Lower lobe of right lung (tissue), 2 donors: ENCODE measurements around the gene LMAN1L. TPM values are rescaled to one million over a fixed set of nuclear protein-coding genes. Genes with fewer than 3 reads are reported as not detected.
A peak's percentile ranks its signal among the peaks of the same experiment; 100 is the strongest.

Experiments
- ATAC-seq, 2 donors: fragments of 200-7000 bp; cut with Tn5 transposase; one replicate each; pipeline ENCODE4 v1.9.1; 2020 to 2022; ENCODE audit warnings: mild to moderate bottlenecking in 2 of 2, moderate library complexity in 2 of 2
- DNase-seq: peaks from one replicate; pipeline ENCODE4 v3.0.0-alpha.2; 2020
- H3K27ac ChIP-seq: fragments of 200-600 bp; one replicate; pipeline ENCODE4 v1.8.0; 2022
- H3K27me3 ChIP-seq: fragments of 200-600 bp; one replicate; pipeline ENCODE4 v1.8.0; 2022; ENCODE audit warnings: low read depth
- H3K36me3 ChIP-seq: fragments of 200-600 bp; one replicate; pipeline ENCODE4 v1.8.0; 2022; ENCODE audit warnings: mild to moderate bottlenecking
- H3K4me1 ChIP-seq: fragments of 200-600 bp; one replicate; pipeline ENCODE4 v1.8.0; 2022
- H3K4me3 ChIP-seq: fragments of 200-600 bp; one replicate; pipeline ENCODE4 v1.8.0; 2022; ENCODE audit warnings: mild to moderate bottlenecking
- H3K9me3 ChIP-seq: fragments of 200-600 bp; one replicate; pipeline ENCODE4 v1.8.0; 2022
- intact Hi-C: fragments of 100-400 bp; cut with DNase I; formaldehyde crosslinking; loops from one replicate; pipeline ENCODE4 v1.11.0; 2022
- total RNA-seq: library from RNA; stranded (reverse); fragmentation: NEBNext Ultra II Directional; extraction: Animal tissue kit (Norgen Biotek cat#: 25700); gene quantifications from one replicate; pipeline ENCODE4 v1.2.1, GENCODE V29; 2021
- TF ChIP-seq, protein P1 (sequence below): fragments of 200-600 bp; IDR thresholded peaks from one replicate; pipeline ENCODE4 v1.8.0; 2022; ENCODE audit warnings: antibody characterized with exemption, mild to moderate bottlenecking
- donor health status: DM: no; HTN: yes; CAD: no; lungs with severe emphysema.

Gene LMAN1L
- total RNA-seq, 1 donor from 2014 or later: not detected

DNA sequence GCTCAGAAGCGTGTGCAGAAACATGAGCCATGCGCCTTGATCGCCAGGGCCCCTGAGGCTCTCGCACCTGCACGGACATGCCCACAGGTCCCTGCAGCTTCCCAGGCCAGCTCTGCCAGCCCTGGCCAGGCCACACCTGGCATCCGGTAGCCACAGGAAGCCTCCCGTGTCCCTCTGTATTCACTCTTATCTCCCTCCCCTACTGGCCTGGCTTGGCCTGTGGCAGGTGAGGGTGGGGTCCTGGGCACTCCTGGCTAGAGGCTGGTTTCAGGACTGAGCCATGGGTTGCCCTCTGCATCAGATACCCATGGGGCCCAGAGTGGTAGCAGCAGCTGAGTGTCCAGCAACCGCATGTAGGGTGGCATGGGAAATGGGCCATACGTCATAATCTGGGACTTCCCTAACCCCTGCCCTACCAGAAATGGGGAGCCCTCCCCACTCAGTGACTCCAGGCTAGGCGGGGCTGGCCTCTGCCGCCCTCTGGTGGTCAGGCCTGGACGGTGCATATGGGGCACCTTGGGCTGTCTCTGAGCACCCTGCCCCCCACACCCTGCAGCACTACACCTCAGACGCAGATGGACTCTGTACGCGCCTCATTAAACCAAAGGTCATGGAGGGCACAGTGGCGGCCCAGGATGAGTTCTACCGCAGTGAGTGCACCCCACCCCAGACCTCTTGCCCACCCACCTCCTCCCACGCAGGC lies 12.6 kb upstream of the LMAN1L start:
- ATAC-seq (peak; percentile 95 to 96), DNase-seq (peak; percentile 90)
- Histone ChIP-seq H3K4me1 (peaks cover 22% of the 10 kb centered on the region), H3K36me3 (peaks cover 68% of the 10 kb centered on the region), H3K4me3 (no peak overlapping the region), H3K9me3 (no peaks in the 10 kb centered on the region), H3K27ac (peak overlapping the region; percentile 64), H3K27me3 (no peaks in the 10 kb centered on the region)
- intact Hi-C loops: no loop called here
- TF ChIP-seq, protein P1, sequence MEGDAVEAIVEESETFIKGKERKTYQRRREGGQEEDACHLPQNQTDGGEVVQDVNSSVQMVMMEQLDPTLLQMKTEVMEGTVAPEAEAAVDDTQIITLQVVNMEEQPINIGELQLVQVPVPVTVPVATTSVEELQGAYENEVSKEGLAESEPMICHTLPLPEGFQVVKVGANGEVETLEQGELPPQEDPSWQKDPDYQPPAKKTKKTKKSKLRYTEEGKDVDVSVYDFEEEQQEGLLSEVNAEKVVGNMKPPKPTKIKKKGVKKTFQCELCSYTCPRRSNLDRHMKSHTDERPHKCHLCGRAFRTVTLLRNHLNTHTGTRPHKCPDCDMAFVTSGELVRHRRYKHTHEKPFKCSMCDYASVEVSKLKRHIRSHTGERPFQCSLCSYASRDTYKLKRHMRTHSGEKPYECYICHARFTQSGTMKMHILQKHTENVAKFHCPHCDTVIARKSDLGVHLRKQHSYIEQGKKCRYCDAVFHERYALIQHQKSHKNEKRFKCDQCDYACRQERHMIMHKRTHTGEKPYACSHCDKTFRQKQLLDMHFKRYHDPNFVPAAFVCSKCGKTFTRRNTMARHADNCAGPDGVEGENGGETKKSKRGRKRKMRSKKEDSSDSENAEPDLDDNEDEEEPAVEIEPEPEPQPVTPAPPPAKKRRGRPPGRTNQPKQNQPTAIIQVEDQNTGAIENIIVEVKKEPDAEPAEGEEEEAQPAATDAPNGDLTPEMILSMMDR: peak; percentile 98

DNA sequence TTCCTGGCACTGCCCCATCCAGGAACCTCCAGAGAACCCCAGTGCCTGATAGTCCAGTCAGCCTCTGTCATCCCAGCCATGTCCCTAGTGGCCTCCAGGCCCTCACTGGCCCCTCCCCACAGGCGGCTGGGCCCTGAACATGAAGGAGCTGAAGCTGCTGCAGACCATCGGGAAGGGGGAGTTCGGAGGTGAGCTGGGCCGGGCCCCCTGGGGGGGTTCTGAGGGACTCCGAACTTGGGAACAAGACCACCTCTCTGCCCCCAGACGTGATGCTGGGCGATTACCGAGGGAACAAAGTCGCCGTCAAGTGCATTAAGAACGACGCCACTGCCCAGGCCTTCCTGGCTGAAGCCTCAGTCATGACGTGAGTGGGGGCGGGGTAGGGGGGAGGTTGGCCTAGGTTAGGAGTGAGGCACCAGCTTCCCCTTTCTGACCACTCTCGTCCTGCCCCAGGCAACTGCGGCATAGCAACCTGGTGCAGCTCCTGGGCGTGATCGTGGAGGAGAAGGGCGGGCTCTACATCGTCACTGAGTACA lies 12.0 kb upstream of the LMAN1L start:
- peak; percentile 64 for DNase-seq
- intact Hi-C loops: no loop called here
- H3K27ac ChIP-seq: no peak overlapping the region

DNA sequence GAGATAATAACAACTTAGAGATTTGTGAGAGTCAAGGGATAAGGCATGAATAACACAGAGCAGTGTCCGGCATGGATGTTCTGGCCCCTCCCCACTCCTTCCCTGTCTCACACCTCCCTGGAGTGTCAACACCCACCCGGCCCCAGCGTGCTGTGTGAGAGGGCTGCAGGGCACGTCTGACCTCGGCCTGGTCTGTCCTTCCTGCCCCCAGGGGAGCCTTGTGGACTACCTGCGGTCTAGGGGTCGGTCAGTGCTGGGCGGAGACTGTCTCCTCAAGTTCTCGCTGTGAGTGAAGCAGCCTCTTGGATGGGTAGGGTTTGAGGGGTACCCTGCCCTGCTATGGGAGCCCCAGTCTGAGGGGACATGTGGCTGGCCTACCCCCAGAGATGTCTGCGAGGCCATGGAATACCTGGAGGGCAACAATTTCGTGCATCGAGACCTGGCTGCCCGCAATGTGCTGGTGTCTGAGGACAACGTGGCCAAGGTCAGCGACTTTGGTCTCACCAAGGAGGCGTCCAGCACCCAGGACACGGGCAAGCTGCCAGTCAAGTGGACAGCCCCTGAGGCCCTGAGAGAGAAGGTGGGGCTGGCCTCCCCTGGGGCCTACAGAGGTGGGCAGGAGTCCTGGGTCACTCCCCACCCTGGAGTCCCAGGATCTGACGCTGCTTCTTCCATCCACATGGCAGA lies 11.2 kb upstream of the LMAN1L start:
- DNase-seq: no peak
- Histone ChIP-seq H3K9me3 (no peaks in the 10 kb centered on the region), H3K4me1 (peaks cover 10% of the 10 kb centered on the region), H3K27me3 (no peaks in the 10 kb centered on the region), H3K36me3 (peaks cover 63% of the 10 kb centered on the region), H3K4me3 (no peak overlapping the region), H3K27ac (no peak overlapping the region)
- intact Hi-C loops: no loop called here
- TF ChIP-seq, protein P1: no peak
- no peak for ATAC-seq

More for the DNA sequence above, 12.0 kb upstream of the LMAN1L start:
- Histone ChIP-seq H3K36me3 (peaks cover 63% of the 10 kb centered on the region), H3K4me3 (no peak overlapping the region), H3K4me1 (peaks cover 18% of the 10 kb centered on the region), H3K27me3 (no peaks in the 10 kb centered on the region), H3K9me3 (no peaks in the 10 kb centered on the region)
- TF ChIP-seq, protein P1: no peak
- ATAC-seq: peak; percentile 13 to 19

DNA sequence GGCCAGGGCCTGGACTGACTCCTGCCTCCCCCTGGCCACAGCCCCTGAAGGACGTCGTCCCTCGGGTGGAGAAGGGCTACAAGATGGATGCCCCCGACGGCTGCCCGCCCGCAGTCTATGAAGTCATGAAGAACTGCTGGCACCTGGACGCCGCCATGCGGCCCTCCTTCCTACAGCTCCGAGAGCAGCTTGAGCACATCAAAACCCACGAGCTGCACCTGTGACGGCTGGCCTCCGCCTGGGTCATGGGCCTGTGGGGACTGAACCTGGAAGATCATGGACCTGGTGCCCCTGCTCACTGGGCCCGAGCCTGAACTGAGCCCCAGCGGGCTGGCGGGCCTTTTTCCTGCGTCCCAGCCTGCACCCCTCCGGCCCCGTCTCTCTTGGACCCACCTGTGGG lies 10.3 kb upstream of the LMAN1L start:
- DNase-seq (no peak), ATAC-seq (no peak)
- intact Hi-C loops: no loop called here
- Histone ChIP-seq H3K27ac (no peak overlapping the region), H3K27me3 (no peaks in the 10 kb centered on the region), H3K4me1 (peaks cover 9% of the 10 kb centered on the region), H3K4me3 (no peak overlapping the region), H3K9me3 (no peaks in the 10 kb centered on the region), H3K36me3 (peaks cover 63% of the 10 kb centered on the region)
- TF ChIP-seq, protein P1: no peak

DNA sequence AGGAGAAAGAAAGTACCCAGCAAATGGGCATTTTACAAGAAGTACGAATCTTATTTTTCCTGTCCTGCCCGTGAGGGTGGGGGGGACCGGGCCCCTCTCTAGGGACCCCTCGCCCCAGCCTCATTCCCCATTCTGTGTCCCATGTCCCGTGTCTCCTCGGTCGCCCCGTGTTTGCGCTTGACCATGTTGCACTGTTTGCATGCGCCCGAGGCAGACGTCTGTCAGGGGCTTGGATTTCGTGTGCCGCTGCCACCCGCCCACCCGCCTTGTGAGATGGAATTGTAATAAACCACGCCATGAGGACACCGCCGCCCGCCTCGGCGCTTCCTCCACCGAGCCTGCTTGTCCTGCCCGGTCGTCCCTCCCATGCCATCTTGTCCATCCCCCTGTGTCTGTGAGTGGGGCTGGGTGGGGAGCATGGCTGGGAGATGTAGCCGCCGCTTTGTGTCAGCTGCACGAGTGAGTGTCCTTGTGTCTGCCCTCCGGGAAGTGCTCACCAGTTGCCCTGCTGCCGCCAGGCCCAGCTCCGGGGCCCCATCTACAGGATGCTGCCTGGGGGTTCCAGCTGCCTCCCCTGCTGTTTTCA lies 9.7 kb upstream of the LMAN1L start:
- ATAC-seq: no peak
- H3K27me3 ChIP-seq: no peaks in the 10 kb centered on the region
- no peak overlapping the region for H3K4me3 ChIP-seq
- H3K27ac ChIP-seq: no peak overlapping the region
- no peak for DNase-seq
- H3K9me3 ChIP-seq: no peaks in the 10 kb centered on the region
- intact Hi-C loops: no loop called here
- TF ChIP-seq, protein P1: no peak
- peaks cover 9% of the 10 kb centered on the region for H3K4me1 ChIP-seq
- peaks cover 63% of the 10 kb centered on the region for H3K36me3 ChIP-seq
